Naive thymus-derived CD4-positive, alpha-beta T cell (primary cell): ENCODE data around the gene OPN3. TPM values are rescaled to one million over a fixed set of nuclear protein-coding genes. Genes with fewer than 3 reads are reported as not detected.
"Not testable (repeated sequence)": the region's sequence is repeated elsewhere in the genome, so short reads cannot be mapped to it uniquely, and the experiment has no call there.

Source experiments
- ATAC-seq: fragments of 150-1000 bp; cut with Tn5 transposase; 2 replicates; pipeline ENCODE4 v1.10.0; 2021; ENCODE audit warnings: mild to moderate bottlenecking, moderate library complexity
- CTCF ChIA-PET: fragments of 350-600 bp; sonication (Branson Sonifier 250); formaldehyde crosslinking; loops from one replicate; lab custom pipeline; 2021; ENCODE audit warnings: antibody characterized with exemption; lab: Charles Lee
- POLR2A ChIA-PET: fragments of 350-600 bp; sonication (Branson Sonifier 250); formaldehyde crosslinking; loops from one replicate; lab custom pipeline; 2021; ENCODE audit warnings: antibody characterized with exemption, inconsistent platforms; lab: Charles Lee
- DNase-seq, 9 donors: peaks; one replicate each; pipeline versions ENCODE4 v3.0.0 to v3.0.0-alpha.2; 2020 to 2022; ENCODE audit warnings: mixed read lengths in 1 of 9
- H3K27ac ChIP-seq: one replicate; pipeline ENCODE4 v1.7.0; 2013; ENCODE audit warnings: mild to moderate bottlenecking, low read depth, low read length, moderate library complexity
- H3K27me3 ChIP-seq, 2 donors: one replicate each; pipeline ENCODE4 v1.7.0; 2013; ENCODE audit warnings: low read length in 2 of 2, mild to moderate bottlenecking in 2 of 2, moderate library complexity in 2 of 2; ENCODE audit not compliant: control insufficient read depth in 2 of 2, insufficient read depth in 2 of 2
- H3K36me3 ChIP-seq, 3 experiments: 1 replicate in 2 of 3; 2 replicates in 1 of 3; pipeline ENCODE4 v1.7.0; 2013; ENCODE audit warnings: low read length in 3 of 3, mild to moderate bottlenecking in 3 of 3, moderate library complexity in 1 of 3; ENCODE audit not compliant: insufficient read depth in 3 of 3, control insufficient read depth in 2 of 3
- H3K4me1 ChIP-seq, 2 donors: one replicate each; pipeline ENCODE4 v1.7.0; 2013; ENCODE audit warnings: low read length in 2 of 2, mild to moderate bottlenecking in 2 of 2, moderate library complexity in 1 of 2; ENCODE audit not compliant: control insufficient read depth in 2 of 2, insufficient read depth in 2 of 2
- H3K4me3 ChIP-seq: 2 replicates; pipeline ENCODE4 v1.7.0; 2013; ENCODE audit warnings: mild to moderate bottlenecking, low read length
- H3K9me3 ChIP-seq, 3 experiments: 1 replicate in 2 of 3; 2 replicates in 1 of 3; pipeline ENCODE4 v1.7.0; 2013; ENCODE audit warnings: low read length in 3 of 3; ENCODE audit not compliant: control insufficient read depth in 2 of 3
- H3K27ac Mint-ChIP-seq, 9 donors: one replicate each; pipeline ENCODE4 v1.8.0; 2020 to 2022; ENCODE audit warnings: mixed read lengths in 9 of 9, mild to moderate bottlenecking in 8 of 9, moderate library complexity in 5 of 9, inconsistent platforms in 2 of 9
- H3K27me3 Mint-ChIP-seq, 5 donors: one replicate each; pipeline ENCODE4 v1.8.0; 2021 to 2022; ENCODE audit warnings: mixed read lengths in 5 of 5, mild to moderate bottlenecking in 1 of 5
- H3K36me3 Mint-ChIP-seq, 5 donors: one replicate each; pipeline ENCODE4 v1.8.0; 2020 to 2022; ENCODE audit warnings: mixed read lengths in 5 of 5, mild to moderate bottlenecking in 3 of 5, inconsistent platforms in 1 of 5
- H3K4me1 Mint-ChIP-seq, 7 donors: one replicate each; pipeline ENCODE4 v1.8.0; 2020 to 2022; ENCODE audit warnings: mixed read lengths in 7 of 7, mild to moderate bottlenecking in 3 of 7, inconsistent platforms in 1 of 7
- H3K4me3 Mint-ChIP-seq, 10 donors: one replicate each; pipeline ENCODE4 v1.8.0; 2020 to 2022; ENCODE audit warnings: mild to moderate bottlenecking in 10 of 10, mixed read lengths in 10 of 10, moderate library complexity in 6 of 10, inconsistent platforms in 2 of 10
- H3K9me3 Mint-ChIP-seq, 11 donors: one replicate each; pipeline ENCODE4 v1.8.0; 2020 to 2022; ENCODE audit warnings: mixed read lengths in 11 of 11, mild to moderate bottlenecking in 4 of 11, inconsistent platforms in 1 of 11, moderate library complexity in 1 of 11
- intact Hi-C, 2 donors: fragments of 100-400 bp; cut with micrococcal nuclease; formaldehyde crosslinking; loops; one replicate each; pipeline ENCODE4 v1.15.1; 2023
- polyA plus RNA-seq, 2 donors: library from polyadenylated mRNA; unstranded; fragments of 300-500 nt; fragmentation: Illumina TruSeq; gene quantifications; one replicate each; pipeline ENCODE4 v1.2.3, GENCODE V29; 2021
- total RNA-seq, 6 experiments: library from RNA in 5 of 6; stranded (reverse) in 5 of 6; gene quantifications; 1 replicate in 5 of 6; 2 replicates in 1 of 6; pipeline ENCODE4 v1.2.3 and lab custom pipeline; 2021 to 2026

OPN3 gene
- total and polyA plus RNA-seq, 7 experiments from 2014 or later, result 3.6 to 32.7 (median 10.9) TPM

DNA sequence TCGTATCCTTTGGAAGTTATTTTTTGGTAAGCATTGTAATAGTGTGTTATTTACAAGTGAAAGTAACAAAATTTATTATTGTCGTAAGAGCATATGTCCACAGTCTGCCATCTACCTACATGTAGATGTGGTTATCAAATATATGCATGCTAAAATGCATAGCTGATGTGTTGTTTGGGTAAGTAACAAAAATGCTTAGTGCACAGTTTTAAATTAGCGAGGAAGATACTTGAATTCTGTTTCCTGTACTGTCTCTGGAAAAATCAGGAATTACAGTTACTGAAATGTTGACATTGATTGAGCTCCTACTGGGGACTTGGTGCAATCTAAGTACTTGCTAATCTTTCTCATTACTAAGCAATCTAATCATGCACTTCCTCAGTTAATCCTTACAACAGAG is 26.2 kb upstream of the OPN3 start:
- ChIA-PET CTCF (no interaction called here), POLR2A (interaction anchor here (0.6 kb wide), 1 partner anchor 23 kb away, joined by 3 read pairs; no protein-coding TSS in a partner anchor)
- Mint-ChIP-seq H3K4me1 (no peaks in the 10 kb centered on the region), H3K9me3 (peaks cover 0 to 4% (median 0%) of the 10 kb centered on the region in 11 donors), H3K27ac (no peak overlapping the region), H3K36me3 (no peaks in the 10 kb centered on the region), H3K4me3 (no peak overlapping the region), H3K27me3 (peaks cover 0 to 4% (median 0%) of the 10 kb centered on the region in 5 donors)
- H3K27me3 ChIP-seq, result no peaks in the 10 kb centered on the region
- H3K4me1 ChIP-seq, result no peaks in the 10 kb centered on the region
- H3K27ac ChIP-seq, result no peak overlapping the region
- no peak for DNase-seq
- H3K36me3 ChIP-seq, result no peaks in the 10 kb centered on the region
- no peaks in the 10 kb centered on the region for H3K9me3 ChIP-seq
- no peak for ATAC-seq
- intact Hi-C loops, result no loop called here
- no peak overlapping the region for H3K4me3 ChIP-seq

DNA sequence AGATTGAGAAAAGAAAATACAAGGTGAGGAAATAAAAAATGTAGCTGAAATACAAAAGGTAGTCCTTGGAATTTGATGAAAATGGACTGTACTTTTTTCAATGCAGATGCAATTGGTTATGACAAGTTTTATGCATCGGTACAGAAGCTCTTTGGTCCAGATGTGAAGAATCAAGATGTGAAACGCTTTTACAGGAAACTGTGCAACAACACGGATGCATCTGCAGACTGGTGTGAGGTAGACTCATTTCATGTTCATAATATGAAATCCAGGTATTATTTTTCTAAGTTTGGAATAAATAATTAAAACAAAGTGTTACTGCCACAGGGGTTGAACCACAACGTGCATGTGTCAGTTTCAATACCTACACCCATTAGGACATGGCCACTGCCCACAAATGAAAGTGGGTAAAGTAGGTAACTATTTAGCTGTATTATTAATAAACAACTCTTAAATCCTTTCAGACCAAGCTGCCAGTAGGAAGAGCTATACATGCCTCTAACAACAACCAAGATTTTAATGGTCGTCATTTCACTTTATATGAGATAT is 20.3 kb upstream of the OPN3 start:
- H3K9me3 ChIP-seq, result no peaks in the 10 kb centered on the region
- Mint-ChIP-seq H3K4me1 (no peaks in the 10 kb centered on the region), H3K4me3 (no peak overlapping the region), H3K27ac (no peak overlapping the region), H3K27me3 (peaks cover 0 to 4% (median 3%) of the 10 kb centered on the region in 5 donors), H3K36me3 (peaks cover 0 to 7% (median 0%) of the 10 kb centered on the region in 5 donors), H3K9me3 (peaks cover 0 to 3% (median 0%) of the 10 kb centered on the region in 11 donors)
- no peak for ATAC-seq
- no peaks in the 10 kb centered on the region for H3K36me3 ChIP-seq
- no peak overlapping the region for H3K4me3 ChIP-seq
- CTCF ChIA-PET, result no interaction called here
- H3K4me1 ChIP-seq, result no peaks in the 10 kb centered on the region
- no peaks in the 10 kb centered on the region for H3K27me3 ChIP-seq
- DNase-seq, result no peak
- POLR2A ChIA-PET, result no interaction called here
- intact Hi-C loops, result no loop called here
- H3K27ac ChIP-seq, result no peak overlapping the region

DNA sequence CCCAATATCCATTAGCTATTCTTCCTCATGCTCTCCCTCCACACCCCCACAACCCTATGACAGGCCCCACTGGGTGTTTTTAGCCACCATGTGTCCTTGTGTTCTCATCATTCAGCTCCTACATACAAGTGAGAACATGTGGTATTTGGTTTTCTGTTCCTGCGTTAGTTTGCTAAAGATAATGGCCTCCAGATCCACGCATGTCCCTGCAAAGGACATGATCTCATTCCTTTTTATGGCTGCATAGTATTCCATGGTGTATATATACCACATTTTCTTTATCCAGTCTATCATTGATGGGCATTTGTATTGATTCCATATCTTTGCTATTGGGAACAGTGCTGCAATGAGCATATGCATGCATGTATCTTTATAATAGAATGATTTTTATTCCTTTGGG is 18.8 kb upstream of the OPN3 start:
- H3K9me3 ChIP-seq, H3K36me3 ChIP-seq, POLR2A ChIA-PET, H3K27me3 ChIP-seq, ATAC-seq, H3K36me3 Mint-ChIP-seq, H3K27ac ChIP-seq, H3K4me3 Mint-ChIP-seq, H3K9me3 Mint-ChIP-seq, H3K27me3 Mint-ChIP-seq, H3K4me1 Mint-ChIP-seq, H3K27ac Mint-ChIP-seq, intact Hi-C loops, CTCF ChIA-PET, DNase-seq, H3K4me3 ChIP-seq, H3K4me1 ChIP-seq: not testable (repeated sequence)

DNA sequence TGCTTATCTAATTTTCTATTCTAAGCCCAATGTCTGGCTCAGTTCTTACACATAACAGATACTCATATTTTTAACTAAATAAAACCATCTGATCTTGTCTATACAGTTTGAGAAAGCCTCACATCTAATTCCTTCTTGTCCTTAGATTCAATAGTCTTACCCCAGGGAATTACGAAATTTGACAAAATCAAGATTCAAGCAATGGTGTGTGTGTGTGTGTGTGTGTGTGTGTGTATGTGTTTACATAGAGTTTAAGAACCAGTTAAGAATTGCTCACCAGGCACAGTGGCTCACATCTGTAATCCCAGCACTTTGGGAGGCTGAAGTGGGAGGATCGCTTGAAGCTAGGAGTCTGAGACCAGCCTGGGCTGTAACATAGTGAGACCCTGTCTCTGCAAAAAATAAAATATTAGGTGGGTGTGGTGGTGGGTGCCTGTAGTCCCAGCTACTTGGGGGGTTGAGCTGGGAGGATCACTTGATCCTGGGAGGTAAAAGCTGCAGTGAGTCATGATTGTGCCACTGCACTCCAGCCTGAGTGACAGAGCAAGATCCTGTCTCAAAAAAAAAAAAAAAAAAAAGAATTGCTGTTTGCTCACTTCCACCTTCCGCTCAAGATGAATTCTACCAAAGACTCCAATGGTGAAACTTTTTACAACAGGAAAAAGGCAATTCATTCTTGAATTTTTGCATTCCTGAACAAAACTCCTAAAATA is 18.1 kb upstream of the OPN3 start:
- POLR2A ChIA-PET, result no interaction called here
- Histone ChIP-seq H3K4me3 (no peak overlapping the region), H3K27me3 (no peaks in the 10 kb centered on the region), H3K36me3 (no peaks in the 10 kb centered on the region), H3K4me1 (no peaks in the 10 kb centered on the region), H3K9me3 (no peaks in the 10 kb centered on the region), H3K27ac (no peak overlapping the region)
- ATAC-seq (no peak), DNase-seq (no peak)
- peaks cover 0 to 10% (median 0%) of the 10 kb centered on the region in 5 donors for H3K27me3 Mint-ChIP-seq
- CTCF ChIA-PET, result no interaction called here
- peaks cover 0 to 7% (median 0%) of the 10 kb centered on the region in 5 donors for H3K36me3 Mint-ChIP-seq
- H3K27ac Mint-ChIP-seq, result no peak overlapping the region
- H3K4me1 Mint-ChIP-seq, result no peaks in the 10 kb centered on the region
- peaks cover 0 to 3% (median 0%) of the 10 kb centered on the region in 11 donors for H3K9me3 Mint-ChIP-seq
- intact Hi-C loops, result no loop called here
- no peak overlapping the region for H3K4me3 Mint-ChIP-seq

DNA sequence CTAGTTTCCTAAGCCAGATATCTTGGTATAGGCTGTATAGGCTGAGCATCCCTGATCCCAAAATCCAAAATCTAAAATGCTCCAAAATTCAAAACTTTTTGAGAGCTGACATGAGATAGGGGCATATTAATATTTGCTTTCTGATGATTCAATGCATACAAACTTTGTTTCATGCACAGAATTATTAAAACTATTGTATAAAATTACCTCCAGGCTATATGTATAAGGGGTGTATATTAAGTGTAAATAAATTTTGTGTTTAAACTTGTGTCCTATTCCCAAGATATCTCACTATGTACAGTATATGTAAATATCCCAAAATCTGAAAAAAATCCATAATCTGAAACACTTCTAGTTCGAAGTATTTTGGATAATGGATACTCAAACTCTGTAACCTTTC is 14.5 kb upstream of the OPN3 start:
- peaks cover 0 to 4% (median 0%) of the 10 kb centered on the region in 11 donors for H3K9me3 Mint-ChIP-seq
- peaks cover 0 to 7% (median 0%) of the 10 kb centered on the region in 5 donors for H3K36me3 Mint-ChIP-seq
- intact Hi-C loops, result no loop called here
- POLR2A ChIA-PET, result no interaction called here
- no peak overlapping the region for H3K4me3 Mint-ChIP-seq
- H3K4me1 Mint-ChIP-seq, result no peaks in the 10 kb centered on the region
- Histone ChIP-seq H3K9me3 (no peaks in the 10 kb centered on the region), H3K4me1 (no peaks in the 10 kb centered on the region), H3K27me3 (no peaks in the 10 kb centered on the region), H3K36me3 (no peaks in the 10 kb centered on the region), H3K4me3 (no peak overlapping the region), H3K27ac (no peak overlapping the region)
- peak overlapping the region in 1 of 9 donors; percentile 21 for H3K27ac Mint-ChIP-seq
- peaks cover 0 to 10% (median 0%) of the 10 kb centered on the region in 5 donors for H3K27me3 Mint-ChIP-seq
- no peak for DNase-seq
- CTCF ChIA-PET, result no interaction called here
- ATAC-seq, result no peak

DNA sequence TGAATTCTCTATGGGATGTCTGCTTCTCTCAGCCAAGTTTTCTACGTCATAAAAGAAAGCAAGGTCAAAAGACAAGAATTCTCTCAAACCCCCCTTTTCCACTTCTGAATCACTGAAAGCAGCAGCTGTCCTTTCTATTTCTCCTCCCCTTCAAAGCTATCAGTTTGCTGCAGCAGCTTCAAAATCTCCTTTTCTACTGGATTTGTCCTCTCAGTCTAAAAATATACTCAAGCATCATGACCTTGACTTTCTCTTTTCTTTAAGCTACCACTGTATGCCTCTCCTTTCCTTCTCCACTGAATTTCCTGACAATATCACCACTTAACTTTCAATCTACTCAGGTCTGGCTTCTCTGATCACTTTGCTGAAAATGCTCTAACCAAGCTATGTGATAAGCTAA is 13.8 kb upstream of the OPN3 start:
- Mint-ChIP-seq H3K4me3 (no peak overlapping the region), H3K9me3 (peaks cover 0 to 5% (median 0%) of the 10 kb centered on the region in 11 donors), H3K27me3 (peaks cover 0 to 10% (median 0%) of the 10 kb centered on the region in 5 donors), H3K4me1 (no peaks in the 10 kb centered on the region), H3K36me3 (peaks cover 0 to 9% (median 0%) of the 10 kb centered on the region in 5 donors), H3K27ac (no peak overlapping the region)
- Histone ChIP-seq H3K36me3 (no peaks in the 10 kb centered on the region), H3K27me3 (no peaks in the 10 kb centered on the region), H3K4me3 (no peak overlapping the region), H3K9me3 (no peaks in the 10 kb centered on the region), H3K4me1 (no peaks in the 10 kb centered on the region), H3K27ac (no peak overlapping the region)
- no peak for DNase-seq
- CTCF ChIA-PET, result no interaction called here
- ATAC-seq, result no peak
- intact Hi-C loops, result no loop called here
- POLR2A ChIA-PET, result no interaction called here

DNA sequence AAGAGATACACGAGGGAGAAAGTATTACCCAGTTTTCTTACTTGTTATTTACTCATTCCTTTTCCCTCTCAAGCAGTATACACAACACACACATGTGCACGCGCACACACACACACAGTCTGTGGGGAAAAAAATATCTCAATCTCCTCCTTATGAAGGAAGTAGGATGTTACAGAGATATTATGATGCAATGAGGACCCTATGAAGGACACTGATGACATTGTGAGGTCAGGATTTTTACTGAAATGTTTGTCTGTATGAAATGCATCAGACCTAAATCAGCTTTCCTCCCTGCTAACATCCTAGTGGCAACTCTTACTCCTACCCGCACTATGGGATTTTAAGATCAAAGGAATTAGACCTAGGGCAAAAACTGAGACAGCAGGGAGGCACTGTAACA is 11.8 kb upstream of the OPN3 start, which contains the start of gene WDR64:
Gene WDR64, plus strand, starts transcription at position 270 of the 400 bp plus-strand sequence. CDS start 204 bp downstream, outside the sequence.
- no peak within 1 kb of the TSS for H3K27ac Mint-ChIP-seq
- POLR2A ChIA-PET, result no interaction called here
- Histone ChIP-seq H3K27me3 (no peaks in the 10 kb centered on the region), H3K27ac (no peak within 1 kb of the TSS), H3K36me3 (no peaks in the 10 kb centered on the region), H3K4me3 (no peak within 1 kb of the TSS), H3K4me1 (no peaks in the 10 kb centered on the region), H3K9me3 (no peaks in the 10 kb centered on the region)
- no peaks in the 10 kb centered on the region for H3K4me1 Mint-ChIP-seq
- no peak within 1 kb of the TSS for H3K4me3 Mint-ChIP-seq
- intact Hi-C loops, result no loop called here
- CTCF ChIA-PET, result no interaction called here
- DNase-seq (no peak), ATAC-seq (no peak)
- H3K27me3 Mint-ChIP-seq, result peaks cover 0 to 10% (median 0%) of the 10 kb centered on the region in 5 donors
- H3K36me3 Mint-ChIP-seq, result peaks cover 0 to 4% (median 0%) of the 10 kb centered on the region in 5 donors
- H3K9me3 Mint-ChIP-seq, result peaks cover 0 to 5% (median 0%) of the 10 kb centered on the region in 11 donors
